Bronchial epithelial cell (primary cell): Measurements from ENCODE around the gene EIF2D. TPM values are rescaled to one million over a fixed set of nuclear protein-coding genes. Genes with fewer than 3 reads are reported as not detected.
"Not testable (repeated sequence)": the region's sequence is repeated elsewhere in the genome, so short reads cannot be mapped to it uniquely, and the experiment has no call there.

Experiments
- DNase-seq: peaks from one replicate; pipeline ENCODE4 v3.0.0-alpha.2; 2010; ENCODE audit warnings: low read depth
- FAIRE-seq: peaks from 2 replicates; lab custom pipeline; 2011; peaks lifted over from hg19 to GRCh38; lab: Jason Lieb, UNC
- H3K27me3 ChIP-seq: 2 replicates; pipeline ENCODE4 v1.5.1; 2011; ENCODE audit warnings: low read length; ENCODE audit not compliant: control insufficient read depth, insufficient read depth
- H3K36me3 ChIP-seq: 2 replicates; pipeline ENCODE4 v1.5.1; 2011; ENCODE audit warnings: low read length; ENCODE audit not compliant: control insufficient read depth, insufficient read depth
- H3K4me3 ChIP-seq: 2 replicates; pipeline ENCODE4 v1.5.1; 2011; ENCODE audit warnings: mild to moderate bottlenecking, low read depth, low read length, control low read depth
- CTCF ChIP-seq: IDR thresholded peaks from 2 replicates; pipeline ENCODE4 v1.5.1; 2011; ENCODE audit warnings: mild to moderate bottlenecking, moderate library complexity, low read length, control low read depth, inconsistent platforms; ENCODE audit not compliant: insufficient read depth, severe bottlenecking
- total RNA-seq: library from RNA; depleted of rRNA; stranded (reverse); fragments of >200 nt; gene quantifications from 2 replicates; pipeline ENCODE4 v1.2.1, GENCODE V29; 2014

EIF2D gene
- total RNA-seq, 1 donor from 2014 or later, result 56.1 TPM

- no peak for FAIRE-seq
- Histone ChIP-seq H3K36me3 (peaks cover 4% of the 10 kb centered on the region), H3K4me3 (no peak overlapping the region), H3K27me3 (no peaks in the 10 kb centered on the region)
- peak; percentile 60 for DNase-seq
- TF ChIP-seq CTCF, result peak; percentile 87
Observed at GRCh38 chr1:206583707-206584648, 28.3 kb downstream of the EIF2D start.

- Histone ChIP-seq H3K4me3 (no peak overlapping the region), H3K36me3 (peaks cover 4% of the 10 kb centered on the region), H3K27me3 (no peaks in the 10 kb centered on the region)
- DNase-seq (no peak), FAIRE-seq (no peak)
- TF ChIP-seq CTCF, result no peak
Observed at GRCh38 chr1:206582971-206583706, 29.1 kb downstream of the EIF2D start.

GRCh38 chr1:206582537-206582936 is 29.7 kb downstream of the EIF2D start:
- no peak for TF ChIP-seq CTCF
- DNase-seq (no peak), FAIRE-seq (no peak)
- no peaks in the 10 kb centered on the region for H3K27me3 ChIP-seq
- H3K36me3 ChIP-seq, result peaks cover 4% of the 10 kb centered on the region
- no peak overlapping the region for H3K4me3 ChIP-seq

- DNase-seq, result no peak
- Histone ChIP-seq H3K36me3 (peaks cover 4% of the 10 kb centered on the region), H3K27me3 (no peaks in the 10 kb centered on the region), H3K4me3 (no peak overlapping the region)
- no peak for TF ChIP-seq CTCF
- no peak for FAIRE-seq
Observed at GRCh38 chr1:206581571-206581981, 30.7 kb downstream of the EIF2D start.

- H3K27me3 ChIP-seq, DNase-seq, H3K4me3 ChIP-seq, H3K36me3 ChIP-seq, FAIRE-seq: not testable (repeated sequence)
Observed at GRCh38 chr1:206581114-206581497, 31.2 kb downstream of the EIF2D start.
